ENCODE measurements around the gene RERE.

DNA sequence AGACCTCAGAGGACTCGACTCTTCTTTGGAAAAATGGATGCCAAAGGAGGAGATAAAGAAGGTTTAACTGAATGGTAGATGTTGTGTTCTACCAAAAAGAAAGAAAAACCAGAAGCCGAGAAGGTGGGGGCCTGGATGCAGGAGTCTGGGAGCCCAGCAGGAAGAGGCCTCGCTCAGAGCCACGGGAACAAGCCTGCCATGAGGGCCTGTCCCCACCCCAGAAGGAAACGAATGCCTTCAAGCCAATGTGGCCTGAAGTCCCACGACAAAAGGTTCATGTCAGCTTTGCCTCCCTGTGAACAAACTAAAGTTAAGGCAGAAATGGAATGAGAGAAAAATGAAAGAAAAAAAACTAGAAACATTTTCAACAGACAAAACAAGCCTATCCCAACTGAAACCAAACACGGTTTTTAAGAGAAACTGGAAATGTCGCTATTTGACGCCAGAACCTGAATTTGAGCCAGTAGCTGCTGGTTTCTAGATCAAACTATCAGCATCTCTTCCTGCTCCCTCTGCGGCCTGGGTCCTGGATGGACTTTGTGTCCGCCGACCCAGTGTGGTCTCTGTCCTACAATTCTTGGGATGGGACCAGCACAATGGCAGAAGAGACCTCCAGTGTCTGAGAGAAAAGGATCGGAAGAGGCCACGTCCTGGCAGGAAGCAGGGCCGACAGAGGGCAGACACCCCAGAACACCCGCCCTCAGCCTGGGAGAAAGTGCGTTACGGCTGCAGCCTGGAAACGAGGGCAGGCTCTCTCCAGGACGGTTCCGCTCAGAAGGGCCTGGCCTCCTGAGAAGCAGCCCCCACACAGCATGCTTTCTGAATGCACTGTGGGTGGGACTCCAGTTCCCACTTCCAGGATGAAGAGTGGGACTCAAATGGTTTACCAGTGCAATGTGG is 464.3 kb downstream of the RERE start:
- no peak for TF ChIP-seq CTCF (conservative IDR thresholded peaks at IDR 0.05; ENCODE audit: low read length)
- no peak for TF ChIP-seq EZH2phosphoT487 (IDR thresholded peaks at IDR 0.05; ENCODE audit: borderline replicate concordance, low read depth, low read length)

Measured in OCI-LY7 (cell line).